ENCODE data around the gene NEURL2.
"Not testable (repeated sequence)": the region's sequence is repeated elsewhere in the genome, so short reads cannot be mapped to it uniquely, and the experiment has no call there.

Gene NEURL2

DNA sequence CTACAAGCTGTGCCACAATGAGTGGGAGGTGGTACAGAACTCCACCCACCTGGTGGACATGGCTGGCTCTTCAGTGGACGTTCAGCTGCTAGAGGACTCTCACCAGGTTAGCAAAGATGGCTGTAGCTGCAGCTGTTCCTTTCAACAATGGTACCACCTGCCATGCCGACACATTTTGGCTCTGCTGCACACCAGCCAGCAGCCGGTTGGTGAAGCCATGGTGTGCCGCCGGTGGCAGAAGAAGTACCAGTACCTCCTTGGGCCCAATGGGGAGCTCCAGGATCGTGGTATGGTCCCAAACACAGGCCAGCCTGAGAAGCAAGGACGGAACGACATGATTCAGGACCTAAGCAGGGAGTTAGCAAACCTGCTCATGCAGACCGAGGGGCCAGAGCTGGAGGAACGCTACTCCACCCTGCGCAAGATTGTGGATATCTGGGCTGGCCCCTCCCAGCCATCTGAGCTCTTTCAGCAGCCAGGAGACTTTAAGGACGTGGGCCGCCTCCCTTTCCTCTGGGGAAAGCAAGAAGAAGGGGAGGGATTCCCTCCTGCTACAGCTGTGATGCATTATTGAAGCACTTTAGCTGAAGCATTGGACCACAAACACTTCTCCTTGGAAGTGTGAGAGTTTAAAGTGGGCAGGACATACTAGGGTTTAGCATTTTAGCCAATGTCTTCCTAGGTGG lies 12.8 kb downstream of the NEURL2 start:
- H3K9ac ChIP-seq (ENCODE audit: low read length) = no peak overlapping the region
- H3K27ac ChIP-seq (ENCODE audit: low read depth, low read length) = no peak overlapping the region
- H3K4ac ChIP-seq (ENCODE audit: low read depth, low read length) = no peak overlapping the region
- H2AFZ ChIP-seq (ENCODE audit: insufficient read depth, low read length, poor library complexity) = no peak overlapping the region
- WGBS (ENCODE audit: extremely low coverage, insufficient coverage, insufficient read length) = no CpG with 5 or more reads among the region's 13 CpGs
- no peak overlapping the region for H3K14ac ChIP-seq (ENCODE audit: low read length)
- H3K4me1 ChIP-seq (ENCODE audit: control insufficient read depth in 1 of 2, insufficient read depth in 2 of 2, low read length in 2 of 2) = peaks cover 0 to 2% of the 10 kb centered on the region in 2 experiments
- H4K91ac ChIP-seq (ENCODE audit: low read depth, low read length) = no peak overlapping the region
- no peak overlapping the region for H2BK12ac ChIP-seq (ENCODE audit: low read length)
- H2BK120ac ChIP-seq (ENCODE audit: insufficient read depth, low read length, poor library complexity) = no peak overlapping the region
- H3K27me3 ChIP-seq (ENCODE audit: insufficient read depth, low read length) = no peaks in the 10 kb centered on the region
- no peak overlapping the region for H2AK5ac ChIP-seq (ENCODE audit: low read length)
- H3K18ac ChIP-seq (ENCODE audit: low read length) = no peak overlapping the region
- H3K4me2 ChIP-seq (ENCODE audit: low read length) = no peak overlapping the region
- H4K8ac ChIP-seq (ENCODE audit: low read depth, low read length) = no peak overlapping the region
- H3K4me3 ChIP-seq (ENCODE audit: low read depth, low read length) = no peak overlapping the region
- no peak overlapping the region for H3K23ac ChIP-seq (ENCODE audit: low read length)
- H3K79me2 ChIP-seq (ENCODE audit: control insufficient read depth, insufficient read depth, low read length, poor library complexity) = peaks cover 3% of the 10 kb centered on the region
- no peak overlapping the region for H4K12ac ChIP-seq (ENCODE audit: low read depth, low read length)
- DNase-seq = no peak
- peaks cover 21 to 22% of the 10 kb centered on the region in 2 experiments for H3K36me3 ChIP-seq (ENCODE audit: control insufficient read depth in 1 of 2, insufficient read depth in 2 of 2, low read length in 2 of 2)
- no peaks in the 10 kb centered on the region for H3K9me3 ChIP-seq (ENCODE audit: insufficient read depth, low read depth, low read length)
- H3K79me1 ChIP-seq (ENCODE audit: low read length) = peaks cover 3% of the 10 kb centered on the region
- H2BK5ac ChIP-seq (ENCODE audit: low read depth, low read length, poor library complexity) = no peak overlapping the region

DNA sequence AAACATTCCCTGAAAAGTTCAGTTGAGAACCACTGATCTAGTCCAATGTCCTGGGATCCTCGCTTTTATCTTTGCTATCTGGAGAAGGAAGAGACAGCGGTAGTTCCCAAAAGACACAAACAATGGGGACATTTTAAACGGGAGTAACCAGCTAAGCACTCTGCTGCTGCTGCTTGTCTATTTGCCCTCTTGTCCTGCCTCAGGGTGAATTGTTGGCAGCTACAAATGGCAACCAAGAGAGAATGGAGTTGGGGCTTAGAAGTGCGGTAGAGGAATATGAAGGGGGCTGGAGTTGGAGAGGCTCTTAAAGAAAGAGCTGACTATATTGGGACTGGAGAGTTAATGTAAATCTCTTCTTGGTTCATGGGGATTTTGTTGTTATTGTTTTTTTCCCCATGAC lies 16.4 kb downstream of the NEURL2 start:
- no peaks in the 10 kb centered on the region for H3K27me3 ChIP-seq (ENCODE audit: insufficient read depth, low read length)
- no peaks in the 10 kb centered on the region for H3K79me2 ChIP-seq (ENCODE audit: control insufficient read depth, insufficient read depth, low read length, poor library complexity)
- no peak overlapping the region for H3K14ac ChIP-seq (ENCODE audit: low read length)
- peaks cover 12 to 14% of the 10 kb centered on the region in 2 experiments for H3K36me3 ChIP-seq (ENCODE audit: control insufficient read depth in 1 of 2, insufficient read depth in 2 of 2, low read length in 2 of 2)
- no peak overlapping the region for H2AFZ ChIP-seq (ENCODE audit: insufficient read depth, low read length, poor library complexity)
- no peaks in the 10 kb centered on the region for H3K79me1 ChIP-seq (ENCODE audit: low read length)
- no peak overlapping the region for H3K4me2 ChIP-seq (ENCODE audit: low read length)
- no peak overlapping the region for H2BK5ac ChIP-seq (ENCODE audit: low read depth, low read length, poor library complexity)
- no peaks in the 10 kb centered on the region for H3K9me3 ChIP-seq (ENCODE audit: insufficient read depth, low read depth, low read length)
- no peak overlapping the region for H4K91ac ChIP-seq (ENCODE audit: low read depth, low read length)
- H2AK5ac ChIP-seq (ENCODE audit: low read length) = no peak overlapping the region
- DNase-seq = no peak
- H3K9ac ChIP-seq (ENCODE audit: low read length) = no peak overlapping the region
- no peak overlapping the region for H4K12ac ChIP-seq (ENCODE audit: low read depth, low read length)
- no peak overlapping the region for H3K4ac ChIP-seq (ENCODE audit: low read depth, low read length)
- H3K4me3 ChIP-seq (ENCODE audit: low read depth, low read length) = no peak overlapping the region
- no peak overlapping the region for H2BK120ac ChIP-seq (ENCODE audit: insufficient read depth, low read length, poor library complexity)
- no peak overlapping the region for H3K23ac ChIP-seq (ENCODE audit: low read length)
- H4K8ac ChIP-seq (ENCODE audit: low read depth, low read length) = no peak overlapping the region
- H3K18ac ChIP-seq (ENCODE audit: low read length) = no peak overlapping the region
- no peak overlapping the region for H2BK12ac ChIP-seq (ENCODE audit: low read length)
- no CpG with 5 or more reads among the region's 4 CpGs for WGBS (ENCODE audit: extremely low coverage, insufficient coverage, insufficient read length)
- H3K4me1 ChIP-seq (ENCODE audit: control insufficient read depth in 1 of 2, insufficient read depth in 2 of 2, low read length in 2 of 2) = peaks cover 5 to 10% of the 10 kb centered on the region in 2 experiments
- no peak overlapping the region for H3K27ac ChIP-seq (ENCODE audit: low read depth, low read length)

DNA sequence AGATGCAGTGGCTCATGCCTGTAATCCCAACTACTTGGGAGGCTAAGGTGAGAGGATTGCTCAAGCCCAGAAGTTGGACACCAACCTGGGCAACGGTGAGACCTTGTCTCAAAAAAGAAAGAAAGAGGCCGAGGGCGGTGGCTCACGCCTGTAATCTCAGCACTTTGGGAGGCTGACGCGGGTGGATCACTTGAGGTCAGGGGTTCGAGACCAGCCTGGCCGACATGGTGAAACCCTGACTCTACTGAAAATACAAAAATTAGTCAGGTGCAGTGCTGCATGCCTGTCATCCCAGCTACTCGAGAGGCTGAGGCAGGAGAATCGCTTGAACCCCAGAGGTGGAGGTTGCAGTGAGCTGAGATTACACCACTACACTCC lies 16.9 kb downstream of the NEURL2 start:
- peaks cover 12 to 14% of the 10 kb centered on the region in 2 experiments for H3K36me3 ChIP-seq (ENCODE audit: control insufficient read depth in 1 of 2, insufficient read depth in 2 of 2, low read length in 2 of 2)
- not testable (repeated sequence) for H3K9ac ChIP-seq (ENCODE audit: low read length); H3K14ac ChIP-seq (ENCODE audit: low read length); H2AK5ac ChIP-seq (ENCODE audit: low read length); H3K18ac ChIP-seq (ENCODE audit: low read length); H4K91ac ChIP-seq (ENCODE audit: low read depth, low read length); H3K79me1 ChIP-seq (ENCODE audit: low read length); H3K9me3 ChIP-seq (ENCODE audit: insufficient read depth, low read depth, low read length); H4K8ac ChIP-seq (ENCODE audit: low read depth, low read length); H2BK12ac ChIP-seq (ENCODE audit: low read length); H3K27me3 ChIP-seq (ENCODE audit: insufficient read depth, low read length); H3K23ac ChIP-seq (ENCODE audit: low read length); H2BK5ac ChIP-seq (ENCODE audit: low read depth, low read length, poor library complexity); H3K79me2 ChIP-seq (ENCODE audit: control insufficient read depth, insufficient read depth, low read length, poor library complexity); H3K4me3 ChIP-seq (ENCODE audit: low read depth, low read length); H2BK120ac ChIP-seq (ENCODE audit: insufficient read depth, low read length, poor library complexity); H4K12ac ChIP-seq (ENCODE audit: low read depth, low read length); H3K4ac ChIP-seq (ENCODE audit: low read depth, low read length); H3K27ac ChIP-seq (ENCODE audit: low read depth, low read length); H3K4me2 ChIP-seq (ENCODE audit: low read length); DNase-seq; H2AFZ ChIP-seq (ENCODE audit: insufficient read depth, low read length, poor library complexity)
- no CpG with 5 or more reads among the region's 10 CpGs for WGBS (ENCODE audit: extremely low coverage, insufficient coverage, insufficient read length)
- H3K4me1 ChIP-seq (ENCODE audit: control insufficient read depth in 1 of 2, insufficient read depth in 2 of 2, low read length in 2 of 2) = peaks cover 5 to 10% of the 10 kb centered on the region in 2 experiments

DNA sequence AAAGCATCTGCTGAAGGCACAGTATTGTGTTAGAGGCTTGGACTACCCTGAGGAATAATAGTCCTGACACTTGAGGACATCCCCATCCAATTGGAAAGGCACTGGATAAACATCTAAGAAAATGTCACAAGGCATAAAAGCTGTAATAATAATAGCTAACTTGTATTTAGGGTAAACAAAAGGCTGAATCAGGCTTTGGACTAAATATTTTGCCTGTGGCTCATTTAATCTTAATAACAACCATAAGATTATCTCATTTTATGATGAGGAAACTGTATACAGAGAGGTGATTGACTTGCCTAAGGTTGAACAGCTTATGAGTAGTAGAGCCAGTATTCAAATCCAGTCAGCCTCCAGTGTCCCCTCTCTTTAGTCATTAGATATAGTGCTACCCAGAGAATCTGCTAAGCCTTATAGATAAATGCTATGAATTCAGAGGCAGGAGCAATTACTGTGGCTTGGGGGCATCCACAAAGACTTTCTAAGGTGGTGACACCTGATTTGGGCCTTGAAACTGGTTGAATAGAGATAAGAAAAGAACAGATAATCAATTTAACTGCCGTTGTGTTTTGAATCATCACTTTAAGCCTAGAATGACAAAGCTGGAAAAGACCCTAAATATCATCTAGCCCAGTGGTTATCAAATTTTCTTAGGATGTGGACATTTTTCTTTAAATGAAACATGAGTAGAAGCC lies 17.5 kb downstream of the NEURL2 start:
- no peak overlapping the region for H2BK120ac ChIP-seq (ENCODE audit: insufficient read depth, low read length, poor library complexity)
- no peak overlapping the region for H4K12ac ChIP-seq (ENCODE audit: low read depth, low read length)
- no peak for DNase-seq
- H2BK5ac ChIP-seq (ENCODE audit: low read depth, low read length, poor library complexity) = no peak overlapping the region
- H3K4me2 ChIP-seq (ENCODE audit: low read length) = no peak overlapping the region
- no peaks in the 10 kb centered on the region for H3K27me3 ChIP-seq (ENCODE audit: insufficient read depth, low read length)
- H3K4me1 ChIP-seq (ENCODE audit: control insufficient read depth in 1 of 2, insufficient read depth in 2 of 2, low read length in 2 of 2) = peaks cover 5 to 10% of the 10 kb centered on the region in 2 experiments
- H4K8ac ChIP-seq (ENCODE audit: low read depth, low read length) = no peak overlapping the region
- H3K23ac ChIP-seq (ENCODE audit: low read length) = no peak overlapping the region
- no peak overlapping the region for H3K4me3 ChIP-seq (ENCODE audit: low read depth, low read length)
- H3K27ac ChIP-seq (ENCODE audit: low read depth, low read length) = no peak overlapping the region
- H3K79me1 ChIP-seq (ENCODE audit: low read length) = no peaks in the 10 kb centered on the region
- no peak overlapping the region for H3K18ac ChIP-seq (ENCODE audit: low read length)
- H3K36me3 ChIP-seq (ENCODE audit: control insufficient read depth in 1 of 2, insufficient read depth in 2 of 2, low read length in 2 of 2) = peaks cover 12 to 14% of the 10 kb centered on the region in 2 experiments
- no peak overlapping the region for H3K4ac ChIP-seq (ENCODE audit: low read depth, low read length)
- no peak overlapping the region for H2BK12ac ChIP-seq (ENCODE audit: low read length)
- H3K79me2 ChIP-seq (ENCODE audit: control insufficient read depth, insufficient read depth, low read length, poor library complexity) = no peaks in the 10 kb centered on the region
- no peak overlapping the region for H4K91ac ChIP-seq (ENCODE audit: low read depth, low read length)
- no CpG with 5 or more reads among the region's 1 CpG for WGBS (ENCODE audit: extremely low coverage, insufficient coverage, insufficient read length)
- H3K9me3 ChIP-seq (ENCODE audit: insufficient read depth, low read depth, low read length) = no peaks in the 10 kb centered on the region
- no peak overlapping the region for H2AFZ ChIP-seq (ENCODE audit: insufficient read depth, low read length, poor library complexity)
- no peak overlapping the region for H3K9ac ChIP-seq (ENCODE audit: low read length)
- no peak overlapping the region for H2AK5ac ChIP-seq (ENCODE audit: low read length)
- no peak overlapping the region for H3K14ac ChIP-seq (ENCODE audit: low read length)

Measured in trophoblast cell (in vitro differentiated cells and primary cell).